H1 (cell line): ENCODE measurements around the gene NRXN3. TPM values are rescaled to one million over a fixed set of nuclear protein-coding genes. Genes with fewer than 3 reads are reported as not detected.

Source experiments
- CTCF ChIA-PET: fragments of 300-600 bp; sonication (Branson Sonifier 250); formaldehyde crosslinking; loops from one replicate; lab custom pipeline; 2021; ENCODE audit not compliant: partially characterized antibody; lab: Charles Lee
- POLR2A ChIA-PET: fragments of 300-600 bp; sonication (Branson Sonifier 250); formaldehyde crosslinking; loops from one replicate; lab custom pipeline; 2021; ENCODE audit warnings: inconsistent platforms; ENCODE audit not compliant: partially characterized antibody; lab: Charles Lee
- DNase-seq, 2 experiments: peaks; one replicate each; pipeline versions ENCODE4 v3.0.0 to v3.0.0-alpha.2; 2010 to 2022; ENCODE audit warnings: low spot score in 2 of 2, low read depth in 1 of 2, mixed read lengths in 1 of 2
- FAIRE-seq: peaks from 2 replicates; lab custom pipeline; 2011; peaks lifted over from hg19 to GRCh38; lab: Jason Lieb, UNC
- H2AFZ ChIP-seq: 2 replicates; pipeline ENCODE4 v1.8.1; 2012; ENCODE audit warnings: low read length, inconsistent platforms
- H2AK5ac ChIP-seq: 2 replicates; pipeline ENCODE4 v1.6.1; 2013; ENCODE audit warnings: low read depth, low read length
- H2BK120ac ChIP-seq: replicated peaks from 2 replicates; pipeline ENCODE3; 2013; ENCODE audit warnings: low read depth, low read length, inconsistent platforms
- H2BK12ac ChIP-seq: 2 replicates; pipeline ENCODE4 v1.6.1; 2013; ENCODE audit warnings: low read depth, low read length
- H2BK15ac ChIP-seq: 2 replicates; pipeline ENCODE4 v1.6.1; 2013; ENCODE audit warnings: low read length
- H2BK20ac ChIP-seq: 2 replicates; pipeline ENCODE4 v1.6.1; 2013; ENCODE audit warnings: low read length
- H2BK5ac ChIP-seq: 2 replicates; pipeline ENCODE4 v1.6.1; 2013; ENCODE audit warnings: low read depth, low read length
- H3K14ac ChIP-seq: 2 replicates; pipeline ENCODE4 v1.6.1; 2013; ENCODE audit warnings: inconsistent platforms; ENCODE audit not compliant: insufficient read length
- H3K18ac ChIP-seq: 2 replicates; pipeline ENCODE4 v1.6.1; 2013; ENCODE audit warnings: low read length; ENCODE audit errors: extremely low read depth
- H3K23ac ChIP-seq: 2 replicates; pipeline ENCODE4 v1.6.1; 2013; ENCODE audit warnings: inconsistent platforms; ENCODE audit not compliant: insufficient read length
- H3K23me2 ChIP-seq: 2 replicates; pipeline ENCODE4 v1.6.1; 2013; ENCODE audit warnings: low read depth, low read length
- H3K27ac ChIP-seq: 2 replicates; pipeline ENCODE4 v1.6.1; 2011; ENCODE audit warnings: low read depth, low read length, inconsistent platforms
- H3K27me3 ChIP-seq, 4 experiments: replicated peaks in 1 of 4; 1 replicate in 1 of 4; 2 replicates in 3 of 4; pipeline versions ENCODE4 v1.6.1 to v1.8.1; 2011 to 2013; ENCODE audit warnings: low read length in 3 of 4, mild to moderate bottlenecking in 3 of 4, inconsistent platforms in 2 of 4, mixed read lengths in 2 of 4, moderate library complexity in 1 of 4; ENCODE audit not compliant: control insufficient read depth in 3 of 4, insufficient read depth in 3 of 4; ENCODE audit errors: extremely low read depth in 1 of 4
- H3K36me3 ChIP-seq, 4 experiments: 2 replicates each; pipeline versions ENCODE4 v1.6.1 to v1.8.1; 2011 to 2013; ENCODE audit warnings: mild to moderate bottlenecking in 4 of 4, low read length in 3 of 4, moderate library complexity in 2 of 4, control low read depth in 1 of 4, inconsistent platforms in 1 of 4; ENCODE audit not compliant: insufficient read depth in 4 of 4, control insufficient read depth in 2 of 4
- H3K4ac ChIP-seq: replicated peaks from 2 replicates; pipeline ENCODE3; 2013; ENCODE audit warnings: low read length, low read depth, mixed read lengths, inconsistent platforms; ENCODE audit not compliant: insufficient read length
- H3K4me1 ChIP-seq, 4 experiments: replicated peaks in 1 of 4; 1 replicate in 1 of 4; 2 replicates in 3 of 4; pipeline versions ENCODE4 v1.6.1 to v1.8.1; 2011 to 2013; ENCODE audit warnings: low read length in 3 of 4, inconsistent platforms in 2 of 4, mixed read lengths in 1 of 4; ENCODE audit not compliant: insufficient read depth in 4 of 4, control insufficient read depth in 3 of 4
- H3K4me2 ChIP-seq, 2 experiments: 2 replicates each; pipeline versions ENCODE4 v1.6.1 to v1.8.1; 2011 to 2013; ENCODE audit warnings: low read depth in 2 of 2, low read length in 2 of 2, control low read depth in 1 of 2, inconsistent platforms in 1 of 2, mild to moderate bottlenecking in 1 of 2; ENCODE audit not compliant: insufficient read depth in 1 of 2
- H3K4me3 ChIP-seq, 4 experiments: fragments of 200-600, 300-600 bp in 1 of 4; sonication (generic), shearing (Covaris generic), sonication (Bioruptor Twin) in 1 of 4; 2 replicates each; pipeline versions ENCODE4 v1.5.1 to v1.8.1; 2011 to 2016; ENCODE audit warnings: low read length in 4 of 4, low read depth in 3 of 4, control low read depth in 2 of 4, inconsistent platforms in 2 of 4, mild to moderate bottlenecking in 2 of 4, mixed read lengths in 1 of 4, moderate library complexity in 1 of 4; ENCODE audit not compliant: insufficient read depth in 2 of 4; ENCODE audit errors: extremely low read depth in 1 of 4
- H3K56ac ChIP-seq: replicated peaks from 2 replicates; pipeline ENCODE3; 2013; ENCODE audit warnings: low read depth, mild to moderate bottlenecking, mixed read lengths, low read length, inconsistent platforms; ENCODE audit not compliant: insufficient read length
- H3K79me1 ChIP-seq: 2 replicates; pipeline ENCODE4 v1.6.1; 2013; ENCODE audit warnings: low read depth, low read length, control low read depth
- H3K79me2 ChIP-seq, 2 experiments: 2 replicates each; pipeline versions ENCODE4 v1.6.1 to v1.8.1; 2012 to 2013; ENCODE audit warnings: low read length in 2 of 2, mild to moderate bottlenecking in 2 of 2, inconsistent platforms in 1 of 2; ENCODE audit not compliant: insufficient read depth in 2 of 2, control insufficient read depth in 1 of 2
- H3K9ac ChIP-seq, 4 experiments: replicated peaks in 1 of 4; 1 replicate in 1 of 4; 2 replicates in 3 of 4; pipeline versions ENCODE4 v1.6.1 to v1.8.1; 2011 to 2013; ENCODE audit warnings: low read depth in 3 of 4, low read length in 3 of 4, control low read depth in 2 of 4, mild to moderate bottlenecking in 2 of 4, moderate library complexity in 2 of 4, inconsistent platforms in 1 of 4; ENCODE audit errors: extremely low read depth in 1 of 4
- H3K9me3 ChIP-seq, 2 experiments: 2 replicates each; pipeline versions ENCODE4 v1.6.1 to v1.8.1; 2012 to 2013; ENCODE audit warnings: mild to moderate bottlenecking in 2 of 2, moderate library complexity in 2 of 2, control low read depth in 1 of 2, inconsistent platforms in 1 of 2, low read depth in 1 of 2, low read length in 1 of 2, mixed read lengths in 1 of 2; ENCODE audit not compliant: insufficient read depth in 2 of 2
- H4K20me1 ChIP-seq, 2 experiments: replicated peaks in 1 of 2; 2 replicates each; pipeline versions ENCODE3 to v1.8.1; 2011 to 2013; ENCODE audit warnings: inconsistent platforms in 2 of 2, low read length in 2 of 2, mild to moderate bottlenecking in 1 of 2; ENCODE audit not compliant: insufficient read depth in 2 of 2, control insufficient read depth in 1 of 2
- H4K5ac ChIP-seq: 2 replicates; pipeline ENCODE4 v1.6.1; 2013; ENCODE audit warnings: low read length, low read depth, mixed read lengths, inconsistent platforms; ENCODE audit not compliant: insufficient read length
- H4K8ac ChIP-seq: 2 replicates; pipeline ENCODE4 v1.8.0; 2013; ENCODE audit warnings: mild to moderate bottlenecking, moderate library complexity, low read length, inconsistent platforms; ENCODE audit not compliant: insufficient read depth; ENCODE audit errors: extremely low read depth
- H4K91ac ChIP-seq: replicated peaks from 2 replicates; pipeline ENCODE3; 2013; ENCODE audit warnings: low read length, mixed read lengths, inconsistent platforms; ENCODE audit not compliant: insufficient read length
- BCL11A ChIP-seq, 2 experiments: IDR thresholded peaks; one replicate each; pipeline ENCODE4 v1.6.1; 2011; ENCODE audit warnings: low read depth in 2 of 2, low read length in 2 of 2, mild to moderate bottlenecking in 2 of 2
- BRCA1 ChIP-seq: IDR thresholded peaks from 2 replicates; pipeline ENCODE4 v1.6.1; 2012; ENCODE audit warnings: low read depth, low read length, improper control_type of control experiment
- CHD2 ChIP-seq: IDR thresholded peaks from 2 replicates; pipeline ENCODE4 v1.6.1; 2012; ENCODE audit warnings: low read length, improper control_type of control experiment
- CREB1 ChIP-seq: IDR thresholded peaks from 2 replicates; pipeline ENCODE4 v1.6.1; 2012; ENCODE audit warnings: inconsistent platforms
- EZH2 ChIP-seq: fragments of 200-600 bp; sonication (generic); IDR thresholded peaks from 2 replicates; pipeline ENCODE4 v1.7.1; 2012; ENCODE audit warnings: low read depth, mild to moderate bottlenecking, moderate library complexity, low read length, inconsistent platforms; ENCODE audit not compliant: severe bottlenecking
- GTF2F1 ChIP-seq: IDR thresholded peaks from 2 replicates; pipeline ENCODE4 v1.6.1; 2012; ENCODE audit warnings: low read depth, low read length, improper control_type of control experiment, borderline replicate concordance
- KDM5A ChIP-seq: fragments of 200-600 bp; IDR thresholded peaks from 2 replicates; pipeline ENCODE4 v1.7.1; 2012; ENCODE audit warnings: mild to moderate bottlenecking, low read length, inconsistent platforms, mixed read lengths
- PHF8 ChIP-seq: fragments of 200-600 bp; sonication (generic); conservative IDR thresholded peaks from 2 replicates; pipeline ENCODE4 v1.7.1; 2012; ENCODE audit warnings: low read depth, mild to moderate bottlenecking, inconsistent platforms, low read length, moderate library complexity
- POLR2AphosphoS5 ChIP-seq: IDR thresholded peaks from 2 replicates; pipeline ENCODE4 v1.6.1; 2011; ENCODE audit warnings: low read depth, low read length
- RAD21 ChIP-seq, 2 experiments: IDR thresholded peaks in 1 of 2; conservative IDR thresholded peaks in 1 of 2; 2 replicates each; pipeline ENCODE4 v1.6.1; 2011; ENCODE audit warnings: low read depth in 2 of 2, low read length in 2 of 2, improper control_type of control experiment in 1 of 2, inconsistent platforms in 1 of 2, mild to moderate bottlenecking in 1 of 2, moderate library complexity in 1 of 2
- RBBP5 ChIP-seq: IDR thresholded peaks from 2 replicates; pipeline ENCODE4 v1.7.1; 2012; ENCODE audit warnings: low read depth, mild to moderate bottlenecking, inconsistent platforms, low read length, moderate library complexity, borderline replicate concordance
- SIRT6 ChIP-seq: IDR thresholded peaks from one replicate; pipeline ENCODE4 v1.7.1; 2012; ENCODE audit warnings: low read length, inconsistent platforms
- SP1 ChIP-seq: IDR thresholded peaks from 2 replicates; pipeline ENCODE4 v1.6.1; 2011; ENCODE audit warnings: low read depth, low read length
- SRF ChIP-seq: IDR thresholded peaks from 2 replicates; pipeline ENCODE4 v1.6.1; 2011; ENCODE audit warnings: mild to moderate bottlenecking, low read depth, low read length, moderate library complexity
- TAF1 ChIP-seq: IDR thresholded peaks from 2 replicates; pipeline ENCODE4 v1.6.1; 2011; ENCODE audit warnings: mild to moderate bottlenecking, low read depth, low read length
- TAF7 ChIP-seq: optimal IDR thresholded peaks from 2 replicates; pipeline ENCODE3; 2011; ENCODE audit warnings: low read depth, mild to moderate bottlenecking, inconsistent platforms, low read length, moderate library complexity, borderline replicate concordance
- WGBS, 2 experiments: shearing (Covaris generic) in 1 of 2; methylation state at CpG; one replicate each; pipeline versions ENCODE4 v1.1.6 to v1.1.7; 2013 to 2015; ENCODE audit warnings: low lambda C conversion rate in 2 of 2, mixed read lengths in 2 of 2, inconsistent platforms in 1 of 2, low coverage in 1 of 2, missing lambda C conversion rate in 1 of 2; ENCODE audit not compliant: insufficient replicate concordance in 2 of 2, insufficient coverage in 1 of 2, insufficient read length in 1 of 2; ENCODE audit errors: extremely low coverage in 1 of 2, missing lambda C conversion rate in 1 of 2; 5-methylcytosine and 5-hydroxymethylcytosine counted together
- polyA plus RNA-seq, 7 experiments: library from polyadenylated mRNA; depleted of rRNA in 3 of 7; stranded (reverse) in 5 of 7; unstranded in 2 of 7; fragments of >200 nt in 5 of 7; fragments of 200-250 nt in 2 of 7; gene quantifications; 1 replicate in 5 of 7; 2 replicates in 1 of 7; 4 replicates in 1 of 7; pipeline versions ENCODE4 v1.2.1 to v1.2.3, GENCODE V29; 2011 to 2013; ENCODE audit warnings: missing spikeins in 2 of 7, mixed read lengths in 2 of 7
- total RNA-seq: library from RNA; stranded (reverse); fragmentation: NEBNext Ultra II Directional; extraction: Animal tissue kit (Norgen Biotek cat#: 25700); gene quantifications from 2 replicates; pipeline ENCODE4 v1.2.1, GENCODE V29; 2021

NRXN3 gene
- total and polyA plus RNA-seq, 2 of the 8 experiments (the other 6 are each of a cell fraction or from before 2014, with no cell fraction given), result 2.6 to 4.1 TPM

- Histone ChIP-seq H3K79me1 (no peaks in the 10 kb centered on the region), H2AK5ac (no peak overlapping the region), H2BK20ac (no peak overlapping the region), H2BK5ac (no peak overlapping the region), H2BK15ac (no peak overlapping the region), H3K4me1 (no peaks in the 10 kb centered on the region), H2BK120ac (no peak overlapping the region), H3K4me2 (no peak overlapping the region), H4K8ac (no peak overlapping the region), H4K5ac (no peak overlapping the region), H2AFZ (no peak overlapping the region), H3K14ac (no peak overlapping the region), H3K23ac (no peak overlapping the region), H3K56ac (no peak overlapping the region), H3K23me2 (no peaks in the 10 kb centered on the region; the same call in 1 of the 2 replicates), H2BK12ac (no peak overlapping the region), H3K79me2 (no peaks in the 10 kb centered on the region), H3K36me3 (no peaks in the 10 kb centered on the region), H3K27me3 (no peaks in the 10 kb centered on the region), H3K4ac (no peak overlapping the region), H3K4me3 (no peak overlapping the region), H4K20me1 (no peaks in the 10 kb centered on the region), H3K9ac (no peak overlapping the region), H3K27ac (no peak overlapping the region), H3K9me3 (no peaks in the 10 kb centered on the region), H3K18ac (no peak overlapping the region), H4K91ac (no peak overlapping the region)
- DNase-seq (no peak), FAIRE-seq (no peak)
- POLR2A ChIA-PET, result no interaction called here
- CTCF ChIA-PET, result interaction anchor here (0.7 to 1.1 kb wide), 3 partner anchors 8 to 36 kb away, joined by 3 to 4 read pairs (median 3); no protein-coding TSS in a partner anchor
- WGBS, 2 experiments, result 88% methylated on average over 3 of the region's 3 CpGs; no CpG with 5 or more reads in 1 of the 2 experiments
- no peak for TF ChIP-seq RBBP5
- no peak for TF ChIP-seq TAF1
- TF ChIP-seq CREB1, result no peak
- TF ChIP-seq BCL11A (IDR thresholded peaks at IDR 0.05; ENCODE audit: low read depth in 2 of 2, low read length in 2 of 2), result no peak
- no peak for TF ChIP-seq CHD2
- no peak for TF ChIP-seq BRCA1
- TF ChIP-seq KDM5A, result no peak
- TF ChIP-seq RAD21 (IDR thresholded peaks at IDR 0.05 in 1 of 2, conservative IDR thresholded peaks at IDR 0.05 in 1 of 2; ENCODE audit: low read depth in 2 of 2, low read length in 2 of 2), result no peak
- no peak for TF ChIP-seq SP1
- TF ChIP-seq SIRT6, result no peak
- no peak for TF ChIP-seq POLR2AphosphoS5
- no peak for TF ChIP-seq TAF7
- TF ChIP-seq PHF8, result no peak
- TF ChIP-seq GTF2F1, result no peak
- TF ChIP-seq SRF, result no peak
- no peak for TF ChIP-seq EZH2
Measured at GRCh38 chr14:79363291-79363690, 1193.1 kb downstream of the NRXN3 start.
